Right ventricle myocardium superior (tissue), 1 donor: ENCODE data around the gene ST6GALNAC5. TPM values are rescaled to one million over a fixed set of nuclear protein-coding genes. Genes with fewer than 3 reads are reported as not detected.
"Not testable (repeated sequence)": the region's sequence is repeated elsewhere in the genome, so short reads cannot be mapped to it uniquely, and the experiment has no call there.

Experiments used
- ATAC-seq: fragments of 200-7000 bp; cut with Tn5 transposase; one replicate; pipeline ENCODE4 v1.9.1; 2020; ENCODE audit warnings: mild to moderate bottlenecking; ENCODE audit not compliant: poor library complexity
- DNase-seq: peaks from one replicate; pipeline ENCODE4 v3.0.0-alpha.2; 2020
- intact Hi-C: fragments of 100-400 bp; cut with DNase I; formaldehyde crosslinking; loops from one replicate; pipeline ENCODE4 v1.11.2; 2022
- total RNA-seq: library from RNA; stranded (reverse); fragmentation: NEBNext Ultra II Directional; extraction: Animal tissue kit (Norgen Biotek cat#: 25700); gene quantifications from one replicate; pipeline ENCODE4 v1.2.1, GENCODE V29; 2021
- donor health status: DM: no; HTN: yes; CAD: no; lungs with severe emphysema.

Gene ST6GALNAC5
- total RNA-seq, 1 donor from 2014 or later = 0.46 TPM

- DNase-seq (no peak), ATAC-seq (no peak)
- intact Hi-C loops = no loop called here
Observed at GRCh38 chr1:76864383-76864782, 2.9 kb upstream of the ST6GALNAC5 start.

DNA sequence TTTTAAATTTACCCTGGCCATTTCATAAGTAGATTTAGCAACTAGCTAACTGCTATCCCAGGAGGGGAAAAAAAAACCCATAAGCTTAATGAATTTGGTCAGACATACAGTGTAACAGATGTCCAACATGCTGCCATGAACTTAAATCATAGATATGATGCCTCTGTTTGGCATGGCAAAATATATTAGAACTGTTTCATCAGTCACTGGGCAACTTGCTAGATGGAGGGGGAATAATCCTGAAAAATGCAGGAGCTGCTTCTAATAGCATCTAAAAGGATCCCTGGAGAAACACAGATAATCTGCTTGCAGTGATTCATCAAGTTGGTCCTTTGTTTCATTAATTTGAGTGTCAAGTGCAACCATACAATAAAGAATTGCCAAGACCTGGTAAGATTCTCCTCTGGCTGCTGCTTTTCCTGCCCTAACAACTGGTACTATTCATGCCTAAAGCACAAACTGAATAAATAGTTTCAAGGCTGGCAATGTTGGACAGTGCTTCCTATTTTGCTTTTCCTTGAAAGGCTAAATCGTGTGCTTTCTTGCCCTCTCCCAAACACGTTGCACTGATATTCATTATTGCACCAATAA is 1.5 kb upstream of the ST6GALNAC5 start:
- intact Hi-C loops = no loop called here
- ATAC-seq = no peak
- DNase-seq = no peak

GRCh38 chr1:76866566-76866965 is 714 bp upstream of the ST6GALNAC5 start:
- no peak for DNase-seq
- intact Hi-C loops = no loop called here
- ATAC-seq = no peak

- intact Hi-C loops = no loop called here
- peak; percentile 38 for DNase-seq
- ATAC-seq = peak; percentile 51
Observed at GRCh38 chr1:76868154-76868882, 1.0 kb downstream of the ST6GALNAC5 start.

- ATAC-seq (no peak), DNase-seq (no peak)
- intact Hi-C loops = no loop called here
Observed at GRCh38 chr1:76868916-76869315, 1.6 kb downstream of the ST6GALNAC5 start.

DNA sequence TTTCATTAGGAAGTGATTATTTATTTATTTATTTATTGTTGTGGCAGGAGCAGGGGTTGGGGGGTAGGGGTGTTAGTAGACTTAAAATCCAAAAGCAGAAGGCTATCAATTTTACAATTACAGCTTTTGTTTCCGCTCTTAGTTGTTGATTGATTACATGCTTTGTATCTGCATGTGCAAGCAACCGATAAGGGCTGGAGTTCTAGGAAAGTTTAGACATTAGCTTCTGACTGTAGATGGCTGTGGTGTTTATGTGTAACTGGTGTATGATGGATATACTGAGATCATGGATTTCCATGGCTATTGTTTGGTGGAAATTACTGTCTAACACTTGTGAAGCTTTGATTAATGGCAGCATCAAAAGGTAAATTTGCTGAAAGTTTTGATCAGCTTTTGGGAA is 2.8 kb downstream of the ST6GALNAC5 start:
- DNase-seq (no peak), ATAC-seq (no peak)
- intact Hi-C loops = no loop called here

DNA sequence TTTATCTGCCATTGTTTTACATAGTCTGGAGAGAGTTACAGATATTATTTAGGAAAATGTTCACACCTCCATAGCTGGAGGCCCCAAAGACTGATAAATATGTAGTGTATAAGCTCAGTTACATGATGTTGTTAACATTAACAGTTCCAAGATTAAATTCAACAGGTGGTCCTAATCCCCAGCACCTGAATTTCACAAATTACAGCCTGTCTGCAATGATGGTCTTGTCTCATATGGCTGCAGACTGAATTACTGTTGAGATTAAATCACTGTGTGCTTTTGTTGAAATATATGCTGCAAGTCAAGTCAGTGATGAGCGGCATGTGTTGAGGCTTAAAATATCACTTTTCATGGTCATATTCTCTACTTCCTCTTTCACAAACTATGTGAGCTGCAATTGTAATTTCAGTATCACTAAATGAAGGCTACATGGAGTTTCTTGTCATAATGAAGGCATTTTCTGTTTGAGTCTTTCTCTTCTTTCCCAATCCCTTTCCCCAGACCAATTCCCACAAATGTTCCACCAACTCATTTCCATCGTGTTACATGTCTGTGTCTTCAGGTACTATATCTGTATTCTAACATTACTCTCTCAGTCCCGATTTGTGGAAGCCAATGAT is 4.2 kb downstream of the ST6GALNAC5 start:
- ATAC-seq (no peak), DNase-seq (no peak)
- intact Hi-C loops = no loop called here

DNA sequence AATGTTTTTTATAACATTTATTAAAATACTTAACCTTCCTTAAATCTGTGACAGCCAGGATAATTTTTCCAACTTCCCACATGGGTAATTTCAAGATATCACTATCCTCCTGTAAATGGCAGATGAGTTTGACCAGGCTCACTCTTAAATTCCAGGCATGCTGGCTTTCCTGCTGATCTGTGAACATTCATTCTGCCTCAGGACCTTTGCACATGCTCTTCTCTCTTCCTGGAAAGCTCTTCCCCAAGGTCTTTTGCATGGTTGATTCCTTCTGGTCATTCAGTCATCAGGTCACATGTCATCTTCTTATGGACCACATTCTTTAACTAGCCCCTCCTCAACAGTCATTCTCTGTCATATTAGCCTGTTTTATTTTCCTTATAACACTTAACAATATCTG is 5.7 kb downstream of the ST6GALNAC5 start:
- no peak for ATAC-seq
- intact Hi-C loops = no loop called here
- no peak for DNase-seq

DNA sequence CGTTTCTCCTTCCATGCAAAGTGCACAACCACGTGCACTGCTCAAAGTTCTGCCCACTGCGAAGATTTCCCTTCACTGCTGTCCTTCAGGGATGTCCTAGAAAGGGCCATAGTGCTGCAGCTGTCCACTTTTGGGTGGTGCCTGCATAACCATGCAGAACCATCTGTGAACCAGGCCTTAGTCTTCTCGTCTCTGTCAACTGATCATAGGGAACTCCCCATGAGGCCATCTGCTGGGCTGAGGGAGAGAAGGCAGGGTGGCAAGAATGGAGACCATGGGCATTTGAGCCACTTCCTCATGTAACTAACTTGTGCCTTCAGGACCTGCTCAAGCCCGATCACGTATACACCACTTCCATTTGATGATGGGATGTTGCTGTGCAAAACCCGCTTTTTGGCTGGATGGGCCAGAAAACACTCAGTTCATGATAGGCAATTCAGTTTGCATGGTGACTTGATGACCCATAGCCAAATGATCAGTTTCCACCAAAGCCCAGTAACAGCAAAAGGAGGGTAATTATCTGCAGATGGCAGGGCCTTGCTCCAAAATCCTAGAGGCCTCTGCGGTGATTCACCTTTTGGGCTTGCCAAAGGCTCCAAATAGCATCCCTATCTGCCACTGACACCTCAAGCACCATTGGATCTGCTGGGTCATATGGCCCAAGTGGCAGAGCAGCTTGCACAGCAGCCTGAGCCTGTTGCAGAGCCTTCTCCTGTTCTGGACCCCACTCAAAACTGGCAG is 9.5 kb downstream of the ST6GALNAC5 start:
- intact Hi-C loops = no loop called here
- DNase-seq (no peak), ATAC-seq (no peak)

- intact Hi-C loops, ATAC-seq, DNase-seq: not testable (repeated sequence)
Observed at GRCh38 chr1:76879014-76879413, 11.7 kb downstream of the ST6GALNAC5 start.

DNA sequence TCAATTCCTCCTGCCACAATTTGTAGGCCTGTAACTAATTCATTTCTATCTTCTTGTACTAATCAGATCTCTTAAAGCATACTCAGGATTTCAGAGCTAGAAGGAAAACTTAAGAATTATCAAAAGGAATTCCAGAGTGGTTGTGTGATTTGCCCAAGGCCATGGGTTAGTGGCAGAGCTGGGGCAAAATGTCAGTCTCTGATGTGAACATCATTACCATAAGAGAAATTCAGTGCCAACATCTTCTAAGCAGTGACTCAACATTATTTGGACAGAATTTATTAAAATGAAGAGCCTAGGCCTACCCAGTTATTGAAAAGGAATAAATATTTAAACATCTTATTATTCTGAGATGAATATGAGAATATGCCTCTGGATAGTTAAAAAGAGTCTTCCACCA is 14.5 kb downstream of the ST6GALNAC5 start:
- DNase-seq = no peak
- no peak for ATAC-seq
- intact Hi-C loops = no loop called here

DNA sequence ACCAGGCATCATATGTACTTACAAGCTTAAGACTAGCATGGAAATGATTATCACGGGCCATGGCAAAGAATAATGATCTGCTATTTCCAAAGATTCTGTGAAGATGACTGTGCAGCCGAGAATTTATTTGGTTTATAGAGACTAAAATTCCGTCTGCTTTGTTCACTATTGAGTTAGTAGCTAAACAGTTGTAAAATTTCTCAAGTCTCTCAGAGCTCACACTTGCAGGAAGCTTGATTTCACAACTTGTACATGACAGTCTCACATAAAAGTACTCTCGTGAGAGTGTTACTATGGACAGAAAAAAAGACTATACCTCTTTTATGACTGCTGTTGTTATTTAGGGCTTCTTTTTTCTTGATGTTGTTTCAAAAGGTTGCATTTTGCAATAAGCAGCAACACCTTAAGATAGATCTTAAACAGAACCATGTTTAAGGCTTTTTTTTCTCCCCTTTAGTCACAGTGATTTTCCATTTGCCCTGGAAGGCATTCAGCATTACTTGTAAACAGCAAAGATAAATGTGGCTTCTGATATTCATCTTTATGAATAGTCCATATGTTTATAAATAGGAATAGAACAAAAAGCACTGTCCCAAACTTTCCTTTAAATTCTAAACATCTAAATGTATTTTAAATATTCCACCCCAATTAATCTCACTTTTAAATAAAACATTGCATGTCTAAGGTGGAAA is 24.8 kb downstream of the ST6GALNAC5 start:
- no peak for ATAC-seq
- intact Hi-C loops = no loop called here

DNA sequence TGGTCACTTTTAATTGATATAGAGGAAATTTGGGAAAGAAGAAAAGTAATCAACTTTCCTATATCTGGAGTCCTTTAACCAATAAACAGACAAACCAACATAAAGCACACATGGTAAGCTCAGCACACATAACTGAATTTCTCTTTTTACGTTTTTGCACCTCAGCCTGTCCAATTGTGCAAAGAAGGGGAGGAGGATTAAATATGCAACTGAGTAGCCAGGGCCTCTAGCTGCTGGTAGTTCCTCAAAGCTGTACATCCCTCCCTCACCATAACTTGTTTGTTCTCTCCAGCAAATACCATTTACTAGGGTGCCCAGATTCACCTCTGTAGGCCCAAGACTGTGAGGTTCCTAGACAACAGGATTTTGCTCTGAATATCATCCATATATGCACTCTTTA is 25.4 kb downstream of the ST6GALNAC5 start:
- no peak for ATAC-seq
- intact Hi-C loops = no loop called here
- no peak for DNase-seq

More for the DNA sequence above, 24.8 kb downstream of the ST6GALNAC5 start:
- no peak for DNase-seq

- ATAC-seq (no peak), DNase-seq (no peak)
- intact Hi-C loops = no loop called here
Observed at GRCh38 chr1:76901158-76901767, 34.0 kb downstream of the ST6GALNAC5 start.

GRCh38 chr1:76905876-76906595 is 38.8 kb downstream of the ST6GALNAC5 start:
- DNase-seq = no peak
- no peak for ATAC-seq
- intact Hi-C loops = no loop called here

GRCh38 chr1:76909311-76909710 is 42.0 kb downstream of the ST6GALNAC5 start:
- ATAC-seq (no peak), DNase-seq (no peak)
- intact Hi-C loops = no loop called here

DNA sequence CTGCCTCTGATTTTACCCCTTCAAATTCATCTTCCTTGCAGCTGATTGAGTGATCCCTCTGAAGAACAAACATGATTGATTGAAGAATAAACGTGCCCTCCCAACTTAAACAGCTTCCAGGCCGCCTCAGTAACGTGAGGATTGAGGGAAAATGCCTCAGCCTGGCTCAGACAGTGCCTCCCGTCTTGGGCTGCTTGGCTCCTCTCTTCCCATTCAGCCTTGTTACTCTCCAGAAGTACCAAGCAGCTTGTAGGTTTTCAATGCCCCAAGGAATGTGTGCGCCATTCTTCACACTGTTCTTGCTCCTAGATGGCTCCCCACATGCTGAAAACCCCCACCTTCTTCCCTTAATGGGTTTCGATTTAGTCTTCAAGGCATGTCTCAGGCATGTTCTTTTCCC is 51.8 kb downstream of the ST6GALNAC5 start:
- no peak for ATAC-seq
- intact Hi-C loops = no loop called here
- no peak for DNase-seq

DNA sequence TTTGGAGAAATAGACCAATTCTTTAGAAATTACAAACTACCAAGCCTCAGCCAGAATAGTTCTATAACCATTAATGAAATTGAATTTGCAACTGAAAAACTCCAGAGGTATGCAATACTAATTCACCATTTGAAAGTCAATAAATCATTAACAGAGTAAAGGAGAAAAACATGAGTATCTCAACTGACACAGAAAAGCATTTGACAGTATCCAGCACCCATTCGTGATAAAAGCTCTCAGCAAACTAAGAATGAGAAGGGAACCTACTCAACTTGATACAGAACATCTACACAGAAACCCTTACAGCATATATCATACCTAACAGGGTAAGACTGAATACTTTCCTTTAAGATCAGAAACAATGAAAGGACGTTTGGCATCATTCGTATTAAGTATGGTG is 54.3 kb downstream of the ST6GALNAC5 start:
- DNase-seq (no peak), ATAC-seq (no peak)
- intact Hi-C loops = no loop called here
